Measurements from ENCODE around the gene AWAT2. TPM values are rescaled to one million over a fixed set of nuclear protein-coding genes. Genes with fewer than 3 reads are reported as not detected.

The AWAT2 gene, protein sequence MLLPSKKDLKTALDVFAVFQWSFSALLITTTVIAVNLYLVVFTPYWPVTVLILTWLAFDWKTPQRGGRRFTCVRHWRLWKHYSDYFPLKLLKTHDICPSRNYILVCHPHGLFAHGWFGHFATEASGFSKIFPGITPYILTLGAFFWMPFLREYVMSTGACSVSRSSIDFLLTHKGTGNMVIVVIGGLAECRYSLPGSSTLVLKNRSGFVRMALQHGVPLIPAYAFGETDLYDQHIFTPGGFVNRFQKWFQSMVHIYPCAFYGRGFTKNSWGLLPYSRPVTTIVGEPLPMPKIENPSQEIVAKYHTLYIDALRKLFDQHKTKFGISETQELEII
- not detected for total RNA-seq
- not detected for polyA plus RNA-seq
- long read RNA-seq, donor 1 = 0 reads
- long read RNA-seq, donor 2 = 0 reads

DNA sequence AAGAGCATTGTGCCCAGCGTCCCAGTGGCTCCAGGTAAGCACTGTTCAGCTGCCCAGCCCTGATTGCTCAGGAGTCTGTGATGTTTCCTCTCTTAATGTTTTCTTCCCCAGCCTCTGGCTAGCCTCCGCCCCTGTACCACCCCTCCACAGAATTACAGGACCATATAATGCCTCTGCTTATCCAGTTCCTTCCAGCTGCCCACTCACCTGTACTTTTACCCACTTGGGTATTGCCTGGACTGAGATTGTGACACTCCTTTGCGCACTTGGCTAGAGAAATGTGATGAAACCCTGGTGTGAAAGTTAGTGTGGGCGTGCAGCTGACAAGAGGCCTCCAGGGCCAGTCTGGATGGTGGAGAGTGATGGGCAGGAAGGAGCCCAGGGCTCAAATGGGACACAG, at the start of gene AWAT2:
Gene AWAT2 (minus strand): TSS at position 14 of the 400 bp plus-strand sequence. CDS start 6 bp downstream, at position 8.
- 63 to 85% methylated on average over 4 of the region's 4 CpGs for WGBS, 2 donors
- no peak for ATAC-seq (ENCODE audit: low FRiP score)

DNA sequence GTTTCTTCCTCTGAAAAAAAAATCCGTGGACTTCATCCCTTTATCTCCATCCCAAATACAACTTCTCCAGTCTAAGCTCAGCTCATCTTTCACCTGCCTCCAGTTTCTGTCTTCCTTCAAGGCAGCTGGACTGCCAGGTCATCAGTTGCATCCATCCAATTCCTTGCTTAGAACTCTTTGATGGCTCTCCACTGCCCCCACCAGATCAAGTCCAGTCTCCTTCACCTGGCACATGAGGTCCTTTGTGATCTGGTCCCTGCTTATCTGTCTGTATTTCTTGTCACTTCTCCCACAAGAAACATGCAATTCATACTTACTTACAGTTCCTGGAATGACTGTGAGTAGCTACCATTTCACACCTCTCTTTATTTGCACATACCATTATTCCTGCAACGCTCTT, 46.3 kb upstream of the AWAT2 start:
- ATAC-seq (ENCODE audit: low FRiP score) (no peak), DNase-seq (no peak)
- Histone ChIP-seq H3K27me3 (ENCODE audit: control insufficient read depth in 1 of 2, insufficient read depth in 2 of 2, low read length in 1 of 2) (no peaks in the 10 kb centered on the region), H3K4me3 (ENCODE audit: low read length in 2 of 2) (no peak overlapping the region), H3K4me1 (ENCODE audit: control insufficient read depth in 1 of 2, insufficient read depth in 2 of 2, low read length in 2 of 2) (no peaks in the 10 kb centered on the region), H3K9me3 (ENCODE audit: control insufficient read depth, low read length) (no peaks in the 10 kb centered on the region), H3K27ac (ENCODE audit: low read depth in 1 of 2, low read length in 2 of 2) (no peak overlapping the region), H3K36me3 (ENCODE audit: control insufficient read depth in 1 of 2, insufficient read depth in 2 of 2, low read length in 1 of 2) (no peaks in the 10 kb centered on the region)
- WGBS, 2 donors = 59 to 75% methylated on average over 2 of the region's 2 CpGs
- intact Hi-C loops (cut with DNase I) = loop anchor here (5.0 to 10.0 kb wide), 4 partner anchors 64 to 604 kb away; no protein-coding TSS in a partner anchor

More for the DNA sequence above, at the start of gene AWAT2:
- H3K36me3 ChIP-seq (ENCODE audit: control insufficient read depth in 1 of 2, insufficient read depth in 2 of 2, low read length in 1 of 2) = no peaks in the 10 kb centered on the region
- H3K27me3 ChIP-seq (ENCODE audit: control insufficient read depth in 1 of 2, insufficient read depth in 2 of 2, low read length in 1 of 2) = no peaks in the 10 kb centered on the region
- H3K9me3 ChIP-seq (ENCODE audit: control insufficient read depth, low read length) = no peaks in the 10 kb centered on the region
- H3K27ac ChIP-seq (ENCODE audit: low read depth in 1 of 2, low read length in 2 of 2) = no peak within 1 kb of the TSS
- DNase-seq = no peak
- no peak within 1 kb of the TSS for H3K4me3 ChIP-seq (ENCODE audit: low read length in 2 of 2)
- intact Hi-C loops (cut with DNase I) = no loop called here
- H3K4me1 ChIP-seq (ENCODE audit: control insufficient read depth in 1 of 2, insufficient read depth in 2 of 2, low read length in 2 of 2) = no peaks in the 10 kb centered on the region

DNA sequence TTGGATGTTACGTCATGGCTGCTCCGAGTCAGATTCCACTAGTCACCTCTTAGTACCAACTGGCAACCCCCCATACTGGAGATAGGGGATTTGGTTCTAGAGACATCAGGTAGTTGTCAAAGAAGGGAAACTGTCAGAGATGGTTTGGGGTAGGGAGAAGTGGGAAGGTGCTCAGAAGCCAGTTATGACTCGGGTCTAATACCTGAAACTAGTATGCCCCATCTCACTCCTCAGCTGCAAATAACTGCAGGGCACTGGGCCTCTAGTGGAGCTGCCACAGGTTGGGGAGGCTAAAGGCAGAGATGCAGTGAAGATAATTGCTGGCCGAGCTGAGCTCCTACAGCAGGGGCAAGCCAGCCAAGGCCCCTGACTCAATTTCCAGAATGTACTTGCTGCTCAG, 42.5 kb upstream of the AWAT2 start:
- Histone ChIP-seq H3K27me3 (ENCODE audit: control insufficient read depth in 1 of 2, insufficient read depth in 2 of 2, low read length in 1 of 2) (no peaks in the 10 kb centered on the region), H3K4me3 (ENCODE audit: low read length in 2 of 2) (no peak overlapping the region), H3K27ac (ENCODE audit: low read depth in 1 of 2, low read length in 2 of 2) (no peak overlapping the region), H3K4me1 (ENCODE audit: control insufficient read depth in 1 of 2, insufficient read depth in 2 of 2, low read length in 2 of 2) (no peaks in the 10 kb centered on the region), H3K36me3 (ENCODE audit: control insufficient read depth in 1 of 2, insufficient read depth in 2 of 2, low read length in 1 of 2) (no peaks in the 10 kb centered on the region), H3K9me3 (ENCODE audit: control insufficient read depth, low read length) (no peaks in the 10 kb centered on the region)
- intact Hi-C loops (cut with DNase I) = loop anchor here in 1 of 2 donors (10.0 kb wide), 1 partner anchor 557 kb away; no protein-coding TSS in a partner anchor
- WGBS, 2 donors = 84 to 90% methylated on average over 4 of the region's 4 CpGs
- DNase-seq = no peak
- ATAC-seq (ENCODE audit: low FRiP score) = no peak

DNA sequence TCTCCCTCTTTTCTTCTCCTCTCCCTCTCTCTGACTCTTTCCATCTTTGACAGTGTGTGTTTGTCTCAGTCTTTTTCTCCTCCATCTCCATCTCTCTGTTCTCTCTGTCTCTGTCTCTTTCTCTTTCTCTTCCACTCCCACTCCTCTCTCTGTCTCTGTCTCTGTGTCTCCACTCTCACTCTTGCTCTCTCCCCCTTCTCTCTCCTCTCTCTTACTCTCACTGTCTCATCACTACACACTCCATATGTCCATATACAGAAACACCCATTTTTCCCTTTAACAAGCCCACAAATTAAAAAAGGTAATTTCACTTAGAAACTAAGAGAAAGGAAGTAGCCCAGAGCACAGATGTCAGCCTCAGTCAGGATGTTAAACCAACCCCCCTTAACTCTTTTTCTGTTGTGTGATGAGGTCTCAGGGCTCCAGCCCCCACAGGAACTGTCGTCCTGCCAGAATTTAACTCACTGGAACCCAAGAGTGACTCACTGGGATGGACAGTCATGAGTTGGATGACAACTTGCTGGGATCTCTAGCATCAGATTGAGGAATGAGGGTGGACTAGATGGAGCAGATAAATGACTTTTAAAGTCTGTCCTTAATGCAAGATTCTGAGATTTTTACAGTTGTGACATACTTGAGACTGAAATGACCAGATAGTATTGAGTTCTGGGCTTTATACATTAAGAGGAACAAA, 40.0 kb upstream of the AWAT2 start:
- ATAC-seq (ENCODE audit: low FRiP score) (no peak), DNase-seq (no peak)
- no peak overlapping the region for H3K27ac ChIP-seq (ENCODE audit: low read depth in 1 of 2, low read length in 2 of 2)
- no peaks in the 10 kb centered on the region for H3K36me3 ChIP-seq (ENCODE audit: control insufficient read depth in 1 of 2, insufficient read depth in 2 of 2, low read length in 1 of 2)
- H3K4me3 ChIP-seq (ENCODE audit: low read length in 2 of 2) = no peak overlapping the region
- intact Hi-C loops (cut with DNase I) = loop anchor here in 1 of 2 donors (10.0 kb wide), 1 partner anchor 555 kb away; no protein-coding TSS in a partner anchor
- H3K9me3 ChIP-seq (ENCODE audit: control insufficient read depth, low read length) = no peaks in the 10 kb centered on the region
- no peaks in the 10 kb centered on the region for H3K4me1 ChIP-seq (ENCODE audit: control insufficient read depth in 1 of 2, insufficient read depth in 2 of 2, low read length in 2 of 2)
- WGBS, 2 donors = 23 to 41% methylated on average over 1 of the region's 1 CpG
- no peaks in the 10 kb centered on the region for H3K27me3 ChIP-seq (ENCODE audit: control insufficient read depth in 1 of 2, insufficient read depth in 2 of 2, low read length in 1 of 2)

DNA sequence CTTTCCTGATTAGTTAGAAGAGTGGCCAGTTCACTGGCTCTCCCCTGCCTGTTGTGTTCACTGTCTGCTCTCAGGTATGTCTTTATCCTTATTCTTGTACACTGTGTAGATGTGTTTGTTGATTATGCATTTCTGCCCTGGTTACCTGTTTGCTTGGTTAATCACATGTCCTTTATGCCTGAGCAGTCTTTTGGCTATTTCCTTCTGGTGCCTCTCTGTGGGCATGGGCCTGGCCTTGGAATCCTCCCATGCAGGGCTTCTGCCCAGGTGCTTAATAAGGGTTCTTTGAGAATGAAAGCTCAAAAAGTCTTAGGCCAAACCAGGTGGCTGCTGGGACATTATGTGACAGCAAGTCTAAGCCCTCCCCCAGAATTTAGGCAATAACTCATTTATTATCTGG, 39.0 kb upstream of the AWAT2 start:
- H3K4me1 ChIP-seq (ENCODE audit: control insufficient read depth in 1 of 2, insufficient read depth in 2 of 2, low read length in 2 of 2) = no peaks in the 10 kb centered on the region
- intact Hi-C loops (cut with DNase I) = no loop called here
- H3K27ac ChIP-seq (ENCODE audit: low read depth in 1 of 2, low read length in 2 of 2) = no peak overlapping the region

DNA sequence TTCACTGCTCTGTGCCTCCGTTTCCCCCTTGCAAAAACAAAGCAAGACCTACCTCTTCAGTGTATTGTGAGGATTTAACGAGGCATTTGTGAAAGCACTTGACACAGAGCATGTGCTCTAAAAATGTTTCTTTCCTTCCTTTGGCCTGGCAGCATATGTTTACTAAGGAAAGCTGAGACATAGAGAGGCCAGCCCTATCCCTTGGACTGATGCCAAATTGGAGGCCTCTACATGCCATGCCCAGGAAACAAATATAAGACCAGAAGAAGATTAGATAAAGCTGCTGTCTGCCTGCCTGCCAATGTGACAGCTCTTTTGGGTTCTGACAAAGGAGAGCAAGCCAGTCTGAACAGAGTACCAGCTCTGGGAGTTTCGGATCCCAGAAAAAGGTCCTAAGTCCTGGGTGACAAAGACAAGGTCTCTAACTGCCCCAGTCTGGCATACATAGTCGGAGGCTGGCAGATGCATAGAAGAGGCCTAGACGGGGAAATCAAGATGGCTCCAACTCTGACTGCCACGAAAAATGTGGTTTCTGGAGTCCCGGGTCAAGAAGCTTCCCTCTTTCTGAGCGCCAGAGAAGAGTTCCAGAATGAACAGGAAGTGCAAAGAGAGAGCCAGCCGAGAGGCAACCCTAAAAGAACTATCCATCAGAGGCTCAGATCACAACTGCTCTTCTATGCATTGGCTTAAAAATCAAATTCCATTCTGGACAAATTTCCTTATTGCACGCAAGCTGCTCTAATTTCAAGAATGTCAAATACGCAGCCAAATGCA, 38.3 kb upstream of the AWAT2 start:
- Histone ChIP-seq H3K27me3 (ENCODE audit: control insufficient read depth in 1 of 2, insufficient read depth in 2 of 2, low read length in 1 of 2) (no peaks in the 10 kb centered on the region), H3K9me3 (ENCODE audit: control insufficient read depth, low read length) (no peaks in the 10 kb centered on the region), H3K36me3 (ENCODE audit: control insufficient read depth in 1 of 2, insufficient read depth in 2 of 2, low read length in 1 of 2) (no peaks in the 10 kb centered on the region), H3K4me1 (ENCODE audit: control insufficient read depth in 1 of 2, insufficient read depth in 2 of 2, low read length in 2 of 2) (no peaks in the 10 kb centered on the region), H3K27ac (ENCODE audit: low read depth in 1 of 2, low read length in 2 of 2) (no peak overlapping the region), H3K4me3 (ENCODE audit: low read length in 2 of 2) (no peak overlapping the region)
- no peak for DNase-seq
- intact Hi-C loops (cut with DNase I) = no loop called here
- no peak for ATAC-seq (ENCODE audit: low FRiP score)
- 41 to 48% methylated on average over 11 of the region's 11 CpGs for WGBS, 2 donors

More for the DNA sequence above, 39.0 kb upstream of the AWAT2 start:
- ATAC-seq (ENCODE audit: low FRiP score) (no peak), DNase-seq (no peak)
- Histone ChIP-seq H3K9me3 (ENCODE audit: control insufficient read depth, low read length) (no peaks in the 10 kb centered on the region), H3K27me3 (ENCODE audit: control insufficient read depth in 1 of 2, insufficient read depth in 2 of 2, low read length in 1 of 2) (no peaks in the 10 kb centered on the region), H3K36me3 (ENCODE audit: control insufficient read depth in 1 of 2, insufficient read depth in 2 of 2, low read length in 1 of 2) (no peaks in the 10 kb centered on the region), H3K4me3 (ENCODE audit: low read length in 2 of 2) (no peak overlapping the region)

DNA sequence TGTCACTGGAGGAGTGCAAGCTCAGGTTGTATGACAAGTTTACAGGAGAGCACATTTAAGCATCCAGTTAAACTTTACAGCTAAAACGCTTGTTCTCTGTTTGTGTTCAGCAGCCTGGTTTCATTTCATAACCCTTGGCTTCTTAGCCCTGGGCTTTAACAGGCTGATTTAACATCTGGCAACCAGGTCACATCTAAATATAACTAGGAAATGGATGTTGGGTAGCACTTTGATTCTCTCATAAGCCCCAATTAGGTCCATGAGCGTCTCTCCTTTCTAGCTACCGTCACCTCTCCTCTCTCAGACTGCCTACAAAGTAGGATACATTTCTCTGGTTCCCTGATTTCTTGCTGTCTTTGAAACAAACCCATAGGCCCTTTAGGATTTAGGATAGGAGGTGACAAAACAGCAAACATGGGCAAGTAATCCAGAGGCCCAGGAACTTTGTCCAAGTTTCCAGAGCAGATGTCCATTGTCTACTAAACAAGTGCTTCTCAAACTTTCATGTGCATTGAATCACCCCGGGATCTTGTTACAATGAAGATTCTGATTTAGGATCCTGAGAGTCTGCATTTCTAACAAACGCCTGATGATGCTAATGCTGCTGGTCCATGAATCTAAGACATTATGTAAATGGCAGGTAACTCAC, 35.0 kb upstream of the AWAT2 start:
- Histone ChIP-seq H3K27ac (ENCODE audit: low read depth in 1 of 2, low read length in 2 of 2) (no peak overlapping the region), H3K36me3 (ENCODE audit: control insufficient read depth in 1 of 2, insufficient read depth in 2 of 2, low read length in 1 of 2) (no peaks in the 10 kb centered on the region), H3K4me3 (ENCODE audit: low read length in 2 of 2) (no peak overlapping the region), H3K9me3 (ENCODE audit: control insufficient read depth, low read length) (no peaks in the 10 kb centered on the region), H3K27me3 (ENCODE audit: control insufficient read depth in 1 of 2, insufficient read depth in 2 of 2, low read length in 1 of 2) (no peaks in the 10 kb centered on the region), H3K4me1 (ENCODE audit: control insufficient read depth in 1 of 2, insufficient read depth in 2 of 2, low read length in 2 of 2) (no peaks in the 10 kb centered on the region)
- 68 to 71% methylated on average over 5 of the region's 5 CpGs for WGBS, 2 donors
- intact Hi-C loops (cut with DNase I) = no loop called here
- DNase-seq (no peak), ATAC-seq (ENCODE audit: low FRiP score) (no peak)

DNA sequence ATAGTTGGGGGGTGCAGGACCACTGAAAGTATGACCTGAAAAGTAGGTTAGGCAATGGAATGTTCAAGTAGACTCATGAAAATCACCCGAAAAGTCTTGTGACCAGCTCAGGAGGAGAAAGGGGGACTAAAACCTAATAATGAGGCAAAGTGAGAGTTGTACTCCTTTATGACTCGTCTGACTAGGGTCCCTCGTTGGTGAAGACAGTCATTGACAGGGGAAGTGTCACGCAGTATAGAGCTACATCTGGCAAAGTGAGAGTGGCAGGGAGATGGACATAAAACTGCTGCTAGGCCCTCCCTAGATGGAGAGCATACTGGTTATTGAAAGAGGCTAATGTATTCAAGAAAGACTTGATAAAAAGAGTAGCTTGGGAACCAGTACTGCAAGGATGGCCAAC, 33.0 kb upstream of the AWAT2 start:
- no peaks in the 10 kb centered on the region for H3K27me3 ChIP-seq (ENCODE audit: control insufficient read depth in 1 of 2, insufficient read depth in 2 of 2, low read length in 1 of 2)
- H3K4me1 ChIP-seq (ENCODE audit: control insufficient read depth in 1 of 2, insufficient read depth in 2 of 2, low read length in 2 of 2) = no peaks in the 10 kb centered on the region
- no peak for ATAC-seq (ENCODE audit: low FRiP score)
- no peak overlapping the region for H3K4me3 ChIP-seq (ENCODE audit: low read length in 2 of 2)
- H3K9me3 ChIP-seq (ENCODE audit: control insufficient read depth, low read length) = no peaks in the 10 kb centered on the region
- DNase-seq = no peak
- H3K27ac ChIP-seq (ENCODE audit: low read depth in 1 of 2, low read length in 2 of 2) = no peak overlapping the region
- WGBS, 2 donors = 52 to 85% methylated on average over 4 of the region's 4 CpGs
- no peaks in the 10 kb centered on the region for H3K36me3 ChIP-seq (ENCODE audit: control insufficient read depth in 1 of 2, insufficient read depth in 2 of 2, low read length in 1 of 2)
- intact Hi-C loops (cut with DNase I) = no loop called here
